ENCODE results near the gene SGMS1.

SGMS1 gene

GRCh38 chr10:50551894-50552293, 71.9 kb downstream of the SGMS1 start:
- TF ChIP-seq REST (IDR thresholded peaks at IDR 0.05; ENCODE audit: insufficient read depth in 1 of 2, low read depth in 2 of 2, low read length in 2 of 2) (no peak), SIN3A (IDR thresholded peaks at IDR 0.05; ENCODE audit: borderline replicate concordance, insufficient read depth, low read length) (no peak), FOXP2 (optimal IDR thresholded peaks at IDR 0.05; ENCODE audit: borderline replicate concordance, extremely low read depth, extremely low read length, insufficient read depth) (no peak), TAF1 (IDR thresholded peaks at IDR 0.05; ENCODE audit: borderline replicate concordance, insufficient read depth, low read length) (no peak), POLR2AphosphoS5 (IDR thresholded peaks at IDR 0.05; ENCODE audit: low read depth, low read length) (no peak)

DNA sequence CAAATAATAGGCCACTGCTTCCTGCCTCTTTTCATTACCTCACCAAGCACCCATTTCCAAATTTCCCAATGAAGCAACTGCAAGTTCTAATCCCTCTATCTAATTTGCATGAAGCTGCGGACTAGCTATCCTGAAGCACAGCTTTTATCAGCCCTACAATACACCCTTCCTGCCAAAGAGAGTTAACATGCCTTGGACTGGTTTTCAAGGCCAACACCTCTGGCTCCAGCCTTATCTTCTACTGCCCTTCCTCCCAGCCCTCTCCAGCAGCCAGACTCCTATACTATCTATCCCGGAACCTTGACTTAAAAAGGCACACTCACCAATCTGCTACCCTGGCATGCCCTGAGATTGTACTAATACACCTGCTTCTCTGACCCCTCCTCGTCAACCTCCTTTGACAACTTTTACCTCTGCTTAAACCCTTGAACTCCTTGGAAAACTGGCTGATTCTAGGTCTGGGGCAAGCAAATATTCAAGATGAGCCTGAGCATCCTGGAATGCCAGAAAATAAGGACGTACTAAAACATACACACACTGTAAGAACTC, 73.4 kb downstream of the SGMS1 start:
- no peak for TF ChIP-seq SIN3A (IDR thresholded peaks at IDR 0.05; ENCODE audit: borderline replicate concordance, insufficient read depth, low read length)
- no peak for TF ChIP-seq FOXP2 (optimal IDR thresholded peaks at IDR 0.05; ENCODE audit: borderline replicate concordance, extremely low read depth, extremely low read length, insufficient read depth)
- no peak for TF ChIP-seq REST (IDR thresholded peaks at IDR 0.05; ENCODE audit: insufficient read depth in 1 of 2, low read depth in 2 of 2, low read length in 2 of 2)
- TF ChIP-seq POLR2AphosphoS5 (IDR thresholded peaks at IDR 0.05; ENCODE audit: low read depth, low read length) = no peak
- no peak for TF ChIP-seq TAF1 (IDR thresholded peaks at IDR 0.05; ENCODE audit: borderline replicate concordance, insufficient read depth, low read length)

- TF ChIP-seq FOXP2 (optimal IDR thresholded peaks at IDR 0.05; ENCODE audit: borderline replicate concordance, extremely low read depth, extremely low read length, insufficient read depth) (no peak), POLR2AphosphoS5 (IDR thresholded peaks at IDR 0.05; ENCODE audit: low read depth, low read length) (no peak), TAF1 (IDR thresholded peaks at IDR 0.05; ENCODE audit: borderline replicate concordance, insufficient read depth, low read length) (no peak), REST (IDR thresholded peaks at IDR 0.05; ENCODE audit: insufficient read depth in 1 of 2, low read depth in 2 of 2, low read length in 2 of 2) (no peak), SIN3A (IDR thresholded peaks at IDR 0.05; ENCODE audit: borderline replicate concordance, insufficient read depth, low read length) (no peak)
Observed at GRCh38 chr10:50545846-50546245, 77.9 kb downstream of the SGMS1 start.

GRCh38 chr10:50544857-50545429, 78.8 kb downstream of the SGMS1 start:
- TF ChIP-seq FOXP2 (optimal IDR thresholded peaks at IDR 0.05; ENCODE audit: borderline replicate concordance, extremely low read depth, extremely low read length, insufficient read depth) (no peak), TAF1 (IDR thresholded peaks at IDR 0.05; ENCODE audit: borderline replicate concordance, insufficient read depth, low read length) (no peak), REST (IDR thresholded peaks at IDR 0.05; ENCODE audit: insufficient read depth in 1 of 2, low read depth in 2 of 2, low read length in 2 of 2) (no peak), SIN3A (IDR thresholded peaks at IDR 0.05; ENCODE audit: borderline replicate concordance, insufficient read depth, low read length) (no peak), POLR2AphosphoS5 (IDR thresholded peaks at IDR 0.05; ENCODE audit: low read depth, low read length) (no peak)
